HG03521 (cell line): ENCODE data around the gene OCA2.
"Not testable (repeated sequence)": the region's sequence is repeated elsewhere in the genome, so short reads cannot be mapped to it uniquely, and the experiment has no call there.

Experiments
- ATAC-seq: cut with Tn5 transposase; IDR thresholded peaks from one replicate; pipeline ENCODE4 v1.9.1; 2021; ENCODE audit warnings: mild to moderate bottlenecking, moderate library complexity; ENCODE audit not compliant: unreplicated experiment

The OCA2 gene

GRCh38 chr15:28026221-28026620 lies 72.9 kb downstream of the OCA2 start:
- ATAC-seq = no peak

GRCh38 chr15:28025413-28025812 lies 73.7 kb downstream of the OCA2 start:
- ATAC-seq = no peak

- ATAC-seq = no peak
Measured at GRCh38 chr15:28024889-28025250, 74.2 kb downstream of the OCA2 start.

GRCh38 chr15:28023933-28024888 lies 74.9 kb downstream of the OCA2 start:
- ATAC-seq = no peak

GRCh38 chr15:28023422-28023821 lies 75.7 kb downstream of the OCA2 start:
- ATAC-seq = no peak

- ATAC-seq = no peak
Measured at GRCh38 chr15:28022961-28023360, 76.2 kb downstream of the OCA2 start.

- no peak for ATAC-seq
Measured at GRCh38 chr15:28022181-28022580, 76.9 kb downstream of the OCA2 start.

- ATAC-seq = no peak
Measured at GRCh38 chr15:28021281-28022039, 77.7 kb downstream of the OCA2 start.

- ATAC-seq = no peak
Measured at GRCh38 chr15:28020644-28021043, 78.5 kb downstream of the OCA2 start.

GRCh38 chr15:28019594-28020309 lies 79.4 kb downstream of the OCA2 start:
- ATAC-seq = no peak

GRCh38 chr15:28018291-28019044 lies 80.6 kb downstream of the OCA2 start:
- no peak for ATAC-seq

GRCh38 chr15:28017423-28017924 lies 81.6 kb downstream of the OCA2 start:
- no peak for ATAC-seq

GRCh38 chr15:28015855-28016254 lies 83.3 kb downstream of the OCA2 start:
- no peak for ATAC-seq

GRCh38 chr15:28014623-28015200 lies 84.4 kb downstream of the OCA2 start:
- no peak for ATAC-seq

GRCh38 chr15:28013976-28014375 lies 85.1 kb downstream of the OCA2 start:
- no peak for ATAC-seq

- ATAC-seq = no peak
Measured at GRCh38 chr15:28013480-28013879, 85.6 kb downstream of the OCA2 start.

- no peak for ATAC-seq
Measured at GRCh38 chr15:28012231-28012630, 86.9 kb downstream of the OCA2 start.

GRCh38 chr15:28008175-28008574 lies 90.9 kb downstream of the OCA2 start:
- ATAC-seq = not testable (repeated sequence)

GRCh38 chr15:28006116-28006905 lies 92.8 kb downstream of the OCA2 start:
- no peak for ATAC-seq
